Neuronal stem cell (in vitro differentiated cells): Measurements from ENCODE around the gene VAC14.

ENCODE experiments used
- DNase-seq: peaks from one replicate; pipeline ENCODE4 v3.0.0-alpha.2; 2013; ENCODE audit warnings: low spot score
- H2AFZ ChIP-seq: one replicate; pipeline ENCODE4 v1.6.1; 2013; ENCODE audit warnings: mild to moderate bottlenecking, low read length, inconsistent platforms
- H2AK5ac ChIP-seq: 2 replicates; pipeline ENCODE4 v1.6.1; 2013; ENCODE audit warnings: low read depth, mild to moderate bottlenecking, inconsistent platforms, low read length, moderate library complexity, mixed read lengths
- H2BK120ac ChIP-seq: 2 replicates; pipeline ENCODE4 v1.6.1; 2013; ENCODE audit warnings: low read depth, mild to moderate bottlenecking, inconsistent platforms, low read length, moderate library complexity, mixed read lengths
- H2BK12ac ChIP-seq: one replicate; pipeline ENCODE4 v1.6.1; 2013; ENCODE audit warnings: low read length, inconsistent platforms
- H2BK15ac ChIP-seq: 2 replicates; pipeline ENCODE4 v1.6.1; 2013; ENCODE audit warnings: mild to moderate bottlenecking, low read length, inconsistent platforms, mixed read lengths
- H2BK5ac ChIP-seq: one replicate; pipeline ENCODE4 v1.6.1; 2013; ENCODE audit warnings: inconsistent platforms, mild to moderate bottlenecking, low read length, moderate library complexity
- H3K14ac ChIP-seq: one replicate; pipeline ENCODE4 v1.6.1; 2013; ENCODE audit warnings: low read length, inconsistent platforms
- H3K18ac ChIP-seq: 2 replicates; pipeline ENCODE4 v1.6.1; 2013; ENCODE audit warnings: low read length, inconsistent platforms
- H3K23ac ChIP-seq: 2 replicates; pipeline ENCODE4 v1.6.1; 2013; ENCODE audit warnings: low read depth, mild to moderate bottlenecking, mixed read lengths, low read length, inconsistent platforms; ENCODE audit not compliant: poor library complexity
- H3K27ac ChIP-seq: replicated peaks from 3 replicates; pipeline ENCODE4 v1.5.1; 2013; ENCODE audit warnings: low read length, inconsistent platforms
- H3K27me3 ChIP-seq, 3 experiments: 2 replicates each; pipeline ENCODE4 v1.6.1; 2013; ENCODE audit warnings: low read length in 3 of 3, mild to moderate bottlenecking in 2 of 3, inconsistent platforms in 1 of 3, low read depth in 1 of 3, mixed read lengths in 1 of 3, moderate library complexity in 1 of 3; ENCODE audit not compliant: control insufficient read depth in 3 of 3, insufficient read depth in 3 of 3
- H3K36me3 ChIP-seq, 2 donors: replicated peaks in 1 of 2; 2 replicates each; pipeline ENCODE4 v1.6.1; 2013; ENCODE audit warnings: low read length in 2 of 2; ENCODE audit not compliant: control insufficient read depth in 2 of 2, insufficient read depth in 2 of 2
- H3K4ac ChIP-seq: 2 replicates; pipeline ENCODE4 v1.6.1; 2013; ENCODE audit warnings: inconsistent platforms, mild to moderate bottlenecking, low read length, moderate library complexity
- H3K4me1 ChIP-seq, 2 donors: 1 replicate in 1 of 2; 2 replicates in 1 of 2; pipeline ENCODE4 v1.6.1; 2013; ENCODE audit warnings: low read length in 2 of 2, low read depth in 1 of 2; ENCODE audit not compliant: control insufficient read depth in 2 of 2, insufficient read depth in 1 of 2
- H3K4me2 ChIP-seq: one replicate; pipeline ENCODE4 v1.6.1; 2013; ENCODE audit warnings: mild to moderate bottlenecking, low read length, inconsistent platforms; ENCODE audit not compliant: insufficient read depth, poor library complexity, severe bottlenecking
- H3K4me3 ChIP-seq, 2 donors: 2 replicates each; pipeline ENCODE4 v1.5.1; 2013; ENCODE audit warnings: low read length in 2 of 2, mild to moderate bottlenecking in 2 of 2, inconsistent platforms in 1 of 2, moderate library complexity in 1 of 2
- H3K79me1 ChIP-seq: one replicate; pipeline ENCODE4 v1.6.1; 2013; ENCODE audit warnings: low read depth, mild to moderate bottlenecking, inconsistent platforms, low read length, moderate library complexity
- H3K9ac ChIP-seq: one replicate; pipeline ENCODE4 v1.6.1; 2013; ENCODE audit warnings: mild to moderate bottlenecking, low read depth, low read length, inconsistent platforms; ENCODE audit not compliant: poor library complexity
- H3K9me3 ChIP-seq, 2 donors: replicated peaks in 1 of 2; 2 replicates each; pipeline versions ENCODE3 to v1.6.1; 2013; ENCODE audit warnings: low read length in 2 of 2, mild to moderate bottlenecking in 2 of 2, inconsistent platforms in 1 of 2, low read depth in 1 of 2, mixed read lengths in 1 of 2, moderate library complexity in 1 of 2; ENCODE audit not compliant: control insufficient read depth in 2 of 2, insufficient read depth in 1 of 2
- H4K8ac ChIP-seq: one replicate; pipeline ENCODE4 v1.6.1; 2013; ENCODE audit warnings: low read depth, mild to moderate bottlenecking, inconsistent platforms, low read length, moderate library complexity
- H4K91ac ChIP-seq: one replicate; pipeline ENCODE4 v1.6.1; 2013; ENCODE audit warnings: low read length, low read depth, mild to moderate bottlenecking, inconsistent platforms; ENCODE audit not compliant: poor library complexity
- WGBS, 2 donors: extraction: QIAGEN DNeasy Blood & Tissue Kit; methylation state at CpG; one replicate each; pipeline ENCODE4 v1.1.7; 2013; ENCODE audit warnings: missing lambda C conversion rate in 2 of 2, mixed read lengths in 1 of 2; ENCODE audit not compliant: insufficient read length in 2 of 2, insufficient replicate concordance in 1 of 2; ENCODE audit errors: extremely low coverage in 2 of 2; 5-methylcytosine and 5-hydroxymethylcytosine counted together

VAC14 gene

DNA sequence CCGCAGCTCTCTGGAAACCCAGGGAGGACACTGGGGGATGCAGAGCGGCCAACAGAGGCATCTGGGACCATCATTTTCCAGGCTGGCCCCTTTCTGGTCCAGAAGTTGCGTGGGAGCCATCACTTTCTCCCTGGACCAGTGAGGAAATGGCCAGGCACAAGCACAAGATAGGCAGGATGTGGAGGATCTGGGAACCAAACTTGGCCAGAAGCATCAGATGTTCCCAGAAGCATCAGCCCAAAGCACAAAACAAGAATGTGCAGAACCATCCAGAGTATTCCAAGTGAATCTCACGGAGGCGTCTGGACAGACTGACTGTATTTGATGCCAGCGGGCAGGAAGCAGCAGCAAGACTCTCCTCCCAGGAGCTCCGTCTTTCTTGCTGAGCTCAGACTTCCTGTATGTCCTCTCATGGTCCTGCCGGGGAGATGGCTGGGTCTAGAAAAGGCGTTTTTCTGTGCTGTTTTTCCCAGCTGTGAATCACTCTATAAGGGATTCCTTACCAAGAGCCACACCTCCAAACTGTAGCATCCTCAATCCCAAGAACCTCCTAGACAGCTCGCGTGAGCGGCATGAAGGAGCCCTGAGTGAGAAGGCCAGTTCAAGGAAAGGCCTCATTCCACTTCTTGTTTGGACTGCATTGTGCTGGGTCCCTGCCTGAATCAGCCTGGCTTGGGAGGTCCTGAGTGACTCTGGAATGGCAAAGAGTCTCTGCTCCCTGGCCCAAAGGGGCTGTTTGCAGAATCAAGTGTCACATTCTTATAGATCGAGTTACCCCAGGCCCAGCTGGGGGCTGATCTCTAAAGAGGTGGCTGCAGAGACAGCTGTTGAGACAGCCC, 65.6 kb downstream of the VAC14 start:
- Histone ChIP-seq H2BK15ac (no peak overlapping the region), H3K18ac (peak overlapping the region; percentile 66), H3K9me3 (no peaks in the 10 kb centered on the region), H3K27me3 (no peaks in the 10 kb centered on the region), H3K4me1 (peaks cover 17 to 21% of the 10 kb centered on the region in 2 donors), H3K4me2 (no peak overlapping the region), H3K4me3 (no peak overlapping the region), H3K27ac (no peak overlapping the region), H2BK12ac (no peak overlapping the region), H2BK5ac (no peak overlapping the region), H2AFZ (no peak overlapping the region), H3K4ac (no peak overlapping the region), H3K36me3 (peaks cover 0 to 15% of the 10 kb centered on the region in 2 donors), H2BK120ac (no peak overlapping the region), H2AK5ac (no peak overlapping the region), H3K14ac (no peak overlapping the region), H3K23ac (no peak overlapping the region), H3K79me1 (no peaks in the 10 kb centered on the region), H4K8ac (no peak overlapping the region), H3K9ac (no peak overlapping the region), H4K91ac (no peak overlapping the region)
- no peak for DNase-seq
- WGBS, 2 donors = no CpG with 5 or more reads among the region's 13 CpGs

DNA sequence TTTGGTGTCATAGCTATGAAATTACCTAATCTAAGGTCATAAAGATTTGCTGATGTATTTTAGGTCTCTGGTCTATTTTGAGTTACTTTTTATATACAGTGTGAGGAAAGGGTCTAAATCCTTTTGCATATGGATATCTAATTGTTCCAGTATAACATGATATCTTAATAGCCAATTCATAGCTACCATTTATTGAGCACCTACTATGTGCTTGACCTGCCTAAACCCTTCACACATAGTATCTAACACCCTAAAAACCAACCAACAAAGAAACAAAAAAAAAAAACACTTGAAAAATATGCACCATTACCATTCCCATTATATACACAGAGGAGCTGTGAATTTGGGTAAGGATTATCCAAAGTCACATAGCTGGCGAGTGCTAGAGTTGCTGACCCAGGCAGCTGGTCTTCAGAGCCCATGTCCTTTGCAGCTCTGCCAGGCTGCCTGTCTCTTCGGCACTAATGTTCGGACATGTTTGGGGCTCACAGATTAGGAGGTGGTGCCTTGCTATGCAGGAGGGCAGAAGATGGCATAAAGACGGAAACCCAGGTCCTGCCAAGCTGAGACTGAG, 66.3 kb downstream of the VAC14 start:
- no peak overlapping the region for H3K18ac ChIP-seq
- no peak overlapping the region for H3K4ac ChIP-seq
- no peaks in the 10 kb centered on the region for H3K79me1 ChIP-seq
- H4K91ac ChIP-seq = no peak overlapping the region
- H3K36me3 ChIP-seq = peaks cover 0 to 15% of the 10 kb centered on the region in 2 donors
- H2BK12ac ChIP-seq = no peak overlapping the region
- no peaks in the 10 kb centered on the region for H3K9me3 ChIP-seq
- H3K27ac ChIP-seq = no peak overlapping the region
- H3K4me1 ChIP-seq = peaks cover 24 to 26% of the 10 kb centered on the region in 2 donors
- no peak overlapping the region for H3K4me3 ChIP-seq
- H3K27me3 ChIP-seq = no peaks in the 10 kb centered on the region
- H3K23ac ChIP-seq = no peak overlapping the region
- H3K4me2 ChIP-seq = no peak overlapping the region
- no CpG with 5 or more reads among the region's 4 CpGs for WGBS, 2 donors
- H2AK5ac ChIP-seq = no peak overlapping the region
- H3K14ac ChIP-seq = no peak overlapping the region
- H3K9ac ChIP-seq = no peak overlapping the region
- no peak for DNase-seq
- no peak overlapping the region for H2BK5ac ChIP-seq
- H2BK120ac ChIP-seq = no peak overlapping the region
- H2BK15ac ChIP-seq = no peak overlapping the region
- H2AFZ ChIP-seq = no peak overlapping the region
- no peak overlapping the region for H4K8ac ChIP-seq

DNA sequence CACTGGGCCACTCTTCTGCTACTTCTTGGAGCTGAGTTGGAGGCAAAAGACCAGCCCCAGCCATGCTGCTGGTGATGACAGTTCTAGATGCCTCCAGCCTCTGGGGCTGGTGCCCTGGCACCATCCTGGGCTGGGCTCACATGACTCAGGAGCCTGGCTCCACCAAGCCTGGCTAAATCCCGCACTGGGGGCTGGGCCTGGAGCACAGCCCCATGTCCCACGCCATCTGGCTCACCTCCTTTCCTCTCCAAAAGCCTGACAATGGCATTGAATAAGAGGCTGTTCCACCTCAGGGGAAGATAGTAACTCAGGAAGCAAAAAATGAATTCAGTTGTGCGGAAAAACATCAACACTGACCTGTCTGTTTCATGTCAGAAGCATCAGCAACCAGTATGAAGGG, 70.0 kb downstream of the VAC14 start:
- Histone ChIP-seq H4K8ac (no peak overlapping the region), H3K27me3 (no peaks in the 10 kb centered on the region), H3K9me3 (no peaks in the 10 kb centered on the region), H3K4me2 (no peak overlapping the region), H2BK120ac (no peak overlapping the region), H3K36me3 (peaks cover 3 to 32% of the 10 kb centered on the region in 2 donors), H2BK5ac (no peak overlapping the region), H3K14ac (no peak overlapping the region), H2BK15ac (no peak overlapping the region), H3K4me3 (no peak overlapping the region), H3K18ac (peak overlapping the region; percentile 3), H2AK5ac (no peak overlapping the region), H3K23ac (no peak overlapping the region), H3K9ac (no peak overlapping the region), H4K91ac (no peak overlapping the region), H3K79me1 (no peaks in the 10 kb centered on the region), H3K4me1 (peaks cover 15% of the 10 kb centered on the region in 2 donors), H3K4ac (no peak overlapping the region), H2BK12ac (no peak overlapping the region), H3K27ac (no peak overlapping the region), H2AFZ (no peak overlapping the region)
- WGBS, 2 donors = no CpG with 5 or more reads among the region's 3 CpGs
- DNase-seq = no peak

GRCh38 chr16:70730031-70730430, 70.9 kb downstream of the VAC14 start:
- H2BK15ac ChIP-seq = no peak overlapping the region
- peak overlapping the region; percentile 44 for H3K18ac ChIP-seq
- H2BK5ac ChIP-seq = no peak overlapping the region
- no peaks in the 10 kb centered on the region for H3K79me1 ChIP-seq
- H3K4me2 ChIP-seq = no peak overlapping the region
- H3K27me3 ChIP-seq = no peaks in the 10 kb centered on the region
- no peak overlapping the region for H3K14ac ChIP-seq
- peaks cover 4 to 32% of the 10 kb centered on the region in 2 donors for H3K36me3 ChIP-seq
- peak overlapping the region; percentile 42 for H3K27ac ChIP-seq
- H2AK5ac ChIP-seq = peak overlapping the region; percentile 29
- no peak overlapping the region for H2BK120ac ChIP-seq
- H2BK12ac ChIP-seq = no peak overlapping the region
- no peak overlapping the region for H3K4ac ChIP-seq
- H3K4me3 ChIP-seq = no peak overlapping the region
- peak overlapping the region; percentile 46 for H3K9ac ChIP-seq
- H4K8ac ChIP-seq = no peak overlapping the region
- peaks cover 15 to 18% of the 10 kb centered on the region in 2 donors for H3K4me1 ChIP-seq
- no peak overlapping the region for H4K91ac ChIP-seq
- WGBS, 2 donors = no CpG with 5 or more reads among the region's 7 CpGs
- H3K23ac ChIP-seq = no peak overlapping the region
- DNase-seq = no peak
- no peak overlapping the region for H2AFZ ChIP-seq
- H3K9me3 ChIP-seq = no peaks in the 10 kb centered on the region
